Measurements from ENCODE around the gene RNF141.

The RNF141 gene

GRCh38 chr11:10497371-10498021 is 43.5 kb downstream of the RNF141 start:
- H3K4me3 ChIP-seq (ENCODE audit: low read length) = no peak overlapping the region
- no peak for TF ChIP-seq CTCF (IDR thresholded peaks at IDR 0.05; ENCODE audit: insufficient read depth, low read depth, low read length, missing control alignments)
- no peak for DNase-seq (ENCODE audit: low read depth)

GRCh38 chr11:10496296-10496936 is 44.6 kb downstream of the RNF141 start:
- TF ChIP-seq CTCF (IDR thresholded peaks at IDR 0.05; ENCODE audit: insufficient read depth, low read depth, low read length, missing control alignments) = no peak
- H3K4me3 ChIP-seq (ENCODE audit: low read length) = no peak overlapping the region
- no peak for DNase-seq (ENCODE audit: low read depth)

- H3K4me3 ChIP-seq (ENCODE audit: low read length) = no peak overlapping the region
These were observed 45.6 kb downstream of the RNF141 start for GRCh38 chr11:10495464-10495786.

GRCh38 chr11:10494636-10495463 is 46.1 kb downstream of the RNF141 start:
- no peak overlapping the region for H3K4me3 ChIP-seq (ENCODE audit: low read length)
- no peak for DNase-seq (ENCODE audit: low read depth)
- no peak for TF ChIP-seq CTCF (IDR thresholded peaks at IDR 0.05; ENCODE audit: insufficient read depth, low read depth, low read length, missing control alignments)

More at GRCh38 chr11:10495464-10495786, 45.6 kb downstream of the RNF141 start:
- no peak for DNase-seq (ENCODE audit: low read depth)
- no peak for TF ChIP-seq CTCF (IDR thresholded peaks at IDR 0.05; ENCODE audit: insufficient read depth, low read depth, low read length, missing control alignments)

GRCh38 chr11:10493041-10493663 is 47.8 kb downstream of the RNF141 start:
- no peak for DNase-seq (ENCODE audit: low read depth)
- H3K4me3 ChIP-seq (ENCODE audit: low read length) = no peak overlapping the region
- no peak for TF ChIP-seq CTCF (IDR thresholded peaks at IDR 0.05; ENCODE audit: insufficient read depth, low read depth, low read length, missing control alignments)

- no peak for DNase-seq (ENCODE audit: low read depth)
- no peak for TF ChIP-seq CTCF (IDR thresholded peaks at IDR 0.05; ENCODE audit: insufficient read depth, low read depth, low read length, missing control alignments)
- H3K4me3 ChIP-seq (ENCODE audit: low read length) = no peak overlapping the region
These were observed 48.9 kb downstream of the RNF141 start for GRCh38 chr11:10492084-10492483.
